Fibroblast of skin of right biceps (primary cell): Measurements from ENCODE around the gene CCND3.
"Not testable (repeated sequence)": the region's sequence is repeated elsewhere in the genome, so short reads cannot be mapped to it uniquely, and the experiment has no call there.

ENCODE experiments used
- DNase-seq: peaks from one replicate; pipeline ENCODE4 v3.0.0-alpha.2; 2013

Gene CCND3

DNA sequence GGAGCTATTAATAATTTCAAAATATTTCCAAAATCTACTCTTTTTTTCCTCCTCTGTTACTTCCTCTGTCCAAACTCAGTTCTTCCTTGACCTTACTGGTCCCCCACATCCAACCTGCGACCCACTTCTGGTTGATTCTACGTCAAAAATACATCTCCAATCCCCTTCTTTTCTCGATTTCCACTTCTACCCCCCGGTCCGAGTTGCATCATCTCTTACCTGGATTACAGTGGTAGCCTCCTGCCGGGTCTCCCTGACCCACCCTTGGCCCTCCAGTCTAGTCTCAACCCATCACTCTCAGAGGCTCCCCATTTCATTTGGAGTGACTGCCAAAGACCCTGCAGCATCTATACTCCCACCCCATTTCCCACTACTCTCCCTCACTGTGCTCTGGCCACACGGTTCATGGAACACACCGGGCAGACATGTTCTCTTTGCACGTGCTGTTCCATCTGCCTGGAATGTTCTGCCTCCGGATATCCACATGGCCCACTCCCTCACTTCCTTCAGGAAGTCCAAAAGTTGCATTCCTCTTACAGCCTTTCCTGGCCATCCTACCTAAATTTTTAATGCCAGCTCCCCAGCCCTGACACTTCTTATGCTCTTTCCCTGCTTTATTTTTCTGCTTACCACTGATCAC lies 6.1 kb upstream of the CCND3 start:
- no peak for DNase-seq

DNA sequence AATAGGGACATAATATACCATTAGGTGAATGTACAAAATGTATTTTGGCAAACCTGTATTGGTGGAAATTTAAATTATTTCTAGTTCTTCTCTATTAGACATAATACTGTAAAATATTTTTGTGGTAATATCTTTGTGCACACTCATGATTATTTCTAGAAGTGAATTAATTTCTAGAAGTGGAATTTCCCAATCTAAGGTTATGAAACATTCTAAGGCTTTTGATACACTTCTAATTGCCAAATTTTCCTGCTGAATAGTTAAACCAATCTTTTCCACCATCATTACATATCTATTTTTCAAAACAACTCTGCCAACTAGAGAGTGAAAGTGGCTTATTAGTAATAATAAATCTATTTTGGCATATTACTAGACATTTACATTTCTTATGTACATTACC lies 1.8 kb upstream of the CCND3 start:
- no peak for DNase-seq

DNA sequence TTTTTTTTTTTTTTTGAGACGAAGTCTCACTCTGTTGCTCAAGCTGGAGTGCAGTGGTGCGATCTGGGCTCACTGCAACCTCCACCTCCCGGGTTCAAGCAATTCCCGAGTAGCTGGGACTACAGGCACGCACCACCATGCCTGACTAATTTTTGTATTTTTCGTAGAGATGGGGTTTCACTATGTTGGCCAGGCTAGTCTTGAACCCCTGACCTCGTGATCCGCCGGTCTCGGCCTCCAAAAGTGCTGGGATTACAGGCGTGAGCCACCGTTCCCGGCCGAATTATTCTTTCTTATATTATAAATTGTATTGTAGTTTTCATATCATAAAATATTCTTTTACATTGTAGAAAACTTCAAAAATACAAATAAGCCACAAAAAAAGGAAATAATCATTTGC lies 1.3 kb upstream of the CCND3 start:
- DNase-seq, result not testable (repeated sequence)

DNA sequence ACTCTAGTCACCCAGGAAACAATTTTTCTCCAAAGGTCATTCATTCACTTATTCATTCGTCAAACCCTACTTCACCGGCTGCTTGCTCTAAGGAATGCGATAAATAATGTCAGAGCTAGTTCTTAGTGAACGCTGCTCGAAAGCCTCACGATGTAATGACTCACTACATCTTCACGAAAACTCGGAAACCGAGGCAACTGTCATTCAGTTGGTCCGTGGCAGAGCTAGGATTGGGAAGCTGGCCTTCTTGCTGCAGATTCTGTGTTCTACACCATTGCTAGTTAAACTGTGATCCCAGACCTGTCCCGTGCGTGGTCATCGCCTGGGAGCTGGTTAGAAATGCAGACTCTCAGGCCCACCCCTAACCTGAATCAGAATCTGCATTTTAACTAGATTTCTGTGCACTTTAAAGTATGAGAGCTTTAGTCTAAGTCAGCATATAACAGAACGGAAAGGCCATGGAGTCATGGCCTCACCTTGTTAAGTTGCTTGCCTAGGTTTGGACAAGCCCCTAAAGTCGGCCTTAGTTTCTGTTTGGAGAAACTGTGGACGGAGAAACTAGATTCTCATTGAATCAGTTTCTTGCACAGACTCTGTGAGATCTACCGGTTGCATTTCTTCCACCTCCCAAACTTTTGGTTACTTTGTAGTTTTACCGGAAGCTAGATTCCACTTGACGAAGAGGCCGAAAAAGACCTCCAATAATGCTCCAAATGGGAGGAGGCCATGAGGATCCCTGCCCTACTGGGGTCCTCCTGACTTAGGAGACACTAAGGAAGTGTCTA lies 651 bp upstream of the CCND3 start:
- DNase-seq, result no peak

DNA sequence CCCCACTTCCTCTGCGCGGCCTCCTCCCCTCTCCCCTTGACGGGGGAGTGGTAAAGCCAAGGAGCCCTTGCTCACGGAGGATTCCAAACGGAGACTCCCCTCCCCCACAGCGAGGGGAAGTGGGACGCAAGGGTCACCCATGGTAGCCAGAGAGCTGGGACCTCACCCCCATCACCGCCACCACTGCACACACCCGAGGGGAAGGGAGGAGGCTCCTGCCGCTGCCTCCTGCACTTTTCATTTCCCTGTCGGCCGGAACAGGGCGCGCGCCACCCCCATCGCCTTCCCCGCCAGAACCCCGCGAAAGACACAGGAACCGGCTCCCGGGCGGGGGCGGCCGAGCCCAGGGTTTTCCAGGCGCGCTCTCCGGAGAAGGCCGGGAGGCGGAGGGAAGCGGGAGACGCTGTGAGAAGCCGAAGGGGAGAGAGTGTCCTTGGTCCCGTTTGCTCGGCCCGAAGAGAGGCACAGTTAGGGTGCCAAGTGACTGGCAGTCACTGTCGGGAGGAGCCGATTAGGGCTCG lies 789 bp downstream of the CCND3 start:
- peak; percentile 40 for DNase-seq

DNA sequence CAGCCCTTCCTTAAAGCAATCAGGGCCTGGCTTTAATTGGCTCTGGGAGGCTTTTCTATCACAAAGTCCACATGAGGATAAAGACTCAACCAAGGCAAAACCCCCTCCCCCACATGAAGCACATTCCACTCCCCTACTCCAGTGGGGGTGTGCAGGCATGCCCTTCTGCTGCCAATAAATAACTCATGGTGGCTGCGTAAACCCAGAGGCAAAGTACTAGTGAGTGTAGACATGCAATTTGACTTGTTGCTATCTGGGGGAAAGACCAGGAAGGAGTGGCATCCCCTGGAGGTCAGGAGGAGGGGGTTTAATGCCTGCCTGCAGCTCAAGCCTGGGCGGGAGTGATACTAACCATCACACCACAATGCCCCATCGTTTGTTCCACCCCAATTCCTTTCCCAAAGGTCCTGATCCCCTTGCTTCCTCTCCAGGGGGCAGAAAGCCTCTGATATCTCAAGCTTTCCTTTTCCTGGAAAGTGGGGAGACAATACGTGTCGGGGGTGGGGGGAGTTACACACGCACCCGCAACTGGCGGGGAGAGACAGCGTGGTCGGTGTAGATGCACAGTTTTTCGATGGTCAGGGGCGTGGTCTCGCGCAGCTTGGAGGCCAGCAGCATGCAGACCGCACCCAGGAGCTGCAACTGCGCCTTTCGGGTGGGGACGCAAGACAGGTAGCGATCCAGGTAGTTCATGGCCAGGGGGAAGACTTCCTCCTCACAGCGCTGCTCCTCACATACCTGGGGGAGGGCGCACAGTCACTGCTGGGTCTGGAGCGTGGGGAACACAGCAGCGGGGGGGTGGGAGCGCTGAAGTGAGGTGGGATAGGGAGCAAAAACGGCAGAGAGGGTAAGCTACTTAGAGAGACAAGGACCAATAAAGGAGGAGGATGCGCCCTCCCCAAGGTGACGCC lies 1.5 kb downstream of the CCND3 start:
- peak; percentile 78 for DNase-seq

DNA sequence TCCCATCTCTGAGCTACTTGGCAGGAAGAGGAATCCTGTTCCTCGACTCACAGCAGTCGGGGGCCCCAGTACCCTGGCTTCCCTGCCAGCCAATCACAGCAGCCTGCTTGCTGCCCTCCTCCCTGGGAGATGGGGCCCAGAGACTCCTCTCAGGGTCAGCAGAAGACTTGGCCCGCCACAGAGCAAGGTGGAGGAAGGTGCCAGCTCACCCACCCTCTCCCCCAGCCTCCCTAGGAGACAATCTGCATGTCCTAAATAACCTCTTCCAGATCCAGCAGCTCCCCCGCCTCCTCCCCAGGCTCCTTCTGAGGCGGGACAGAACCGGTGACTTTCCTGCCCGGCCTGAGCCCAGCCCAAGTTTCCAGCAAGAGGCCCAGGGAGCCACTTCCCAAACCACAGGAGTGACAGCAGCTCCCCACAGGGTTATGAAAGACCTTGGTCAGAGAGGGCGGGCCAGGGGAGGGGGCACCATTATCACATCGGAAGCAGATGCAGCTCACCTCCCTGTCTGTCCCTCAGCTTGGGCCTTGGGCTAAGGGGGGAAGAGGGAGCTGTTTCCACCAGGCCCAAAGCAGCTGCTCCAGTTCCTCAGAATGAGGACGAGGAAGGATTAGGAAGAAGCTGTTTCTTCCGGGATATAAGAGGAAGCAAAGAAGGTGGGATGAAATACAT lies 2.3 kb downstream of the CCND3 start:
- peak; percentile 54 for DNase-seq

DNA sequence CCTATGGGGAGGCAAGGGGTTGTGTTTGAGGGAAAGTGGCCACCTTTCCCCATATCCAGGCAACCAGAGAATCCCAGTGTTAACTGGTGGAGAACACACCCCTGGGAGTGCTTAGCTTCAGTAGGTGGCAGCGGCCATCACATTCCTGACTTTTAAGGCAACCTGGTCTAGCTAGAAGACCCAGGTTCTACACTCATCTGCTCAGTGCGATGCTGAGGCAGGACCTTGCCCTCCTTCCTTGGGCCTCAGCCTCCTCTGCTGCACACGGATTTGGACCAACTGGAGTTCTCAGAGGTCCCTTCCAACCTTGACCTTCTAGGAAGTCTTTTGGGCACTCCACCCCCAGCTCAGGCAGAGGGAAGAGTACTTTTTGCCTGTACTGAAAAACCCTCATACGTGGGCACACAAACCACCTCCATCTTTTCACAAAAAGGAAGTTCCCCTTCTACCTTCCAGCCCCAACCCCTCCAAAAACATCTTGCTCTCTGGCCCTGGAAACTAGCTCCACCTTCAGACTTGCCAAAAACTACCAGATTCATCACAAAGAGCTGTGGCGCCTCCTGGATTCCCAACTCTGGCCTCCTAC lies 2.9 kb downstream of the CCND3 start:
- DNase-seq, result no peak

DNA sequence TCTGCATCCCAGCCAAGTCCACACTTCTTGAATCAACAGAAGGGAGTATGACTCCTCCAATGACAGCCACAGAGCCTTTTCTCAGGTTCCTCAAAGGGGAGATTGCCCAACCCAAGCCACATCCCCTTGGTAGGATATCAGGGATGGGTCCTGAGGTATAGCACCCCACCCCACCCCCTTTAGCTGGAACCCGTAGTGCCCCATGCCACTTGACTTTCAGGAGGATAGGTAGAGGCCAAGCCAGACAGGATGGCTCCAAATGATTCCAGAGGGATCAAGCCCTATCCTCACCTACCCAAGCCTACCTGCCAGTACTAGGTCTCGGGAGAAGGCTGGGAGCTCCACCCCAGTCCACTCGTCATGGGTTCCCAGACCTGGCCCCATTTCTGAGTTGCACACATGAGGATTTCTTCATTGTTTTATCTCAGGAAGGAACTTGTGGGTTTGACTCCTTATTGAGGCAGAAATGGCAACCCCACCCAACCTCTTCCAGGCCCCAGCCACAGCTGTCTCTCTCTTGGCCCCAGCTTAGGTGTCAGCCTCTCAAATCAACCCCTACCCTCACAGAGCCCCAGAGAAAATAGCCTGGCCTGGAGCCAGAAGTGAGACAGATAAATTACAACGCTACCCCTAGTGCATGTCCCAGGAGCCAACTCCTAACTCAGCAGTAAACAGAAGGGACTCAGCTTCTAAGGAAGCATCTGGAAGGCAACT lies 3.6 kb downstream of the CCND3 start:
- no peak for DNase-seq

DNA sequence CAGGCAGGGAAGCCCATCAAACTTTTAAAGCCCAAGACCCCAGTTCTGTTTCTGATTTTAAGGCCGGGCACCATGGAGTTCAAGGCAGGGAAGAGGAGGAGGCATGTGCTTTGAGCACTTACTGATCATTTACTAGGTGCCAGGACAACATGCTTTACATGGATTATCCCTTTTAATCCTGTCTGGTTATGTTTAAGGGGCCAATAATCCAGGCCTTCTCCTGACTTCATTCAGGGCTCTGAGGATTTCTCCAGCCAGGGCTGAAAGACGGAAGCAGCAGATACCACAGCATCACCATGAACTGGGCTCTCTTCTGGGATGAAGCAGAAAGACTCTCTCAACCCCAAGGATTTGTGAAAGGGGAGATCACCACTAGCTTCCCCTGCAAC lies 4.1 kb downstream of the CCND3 start:
- no peak for DNase-seq

DNA sequence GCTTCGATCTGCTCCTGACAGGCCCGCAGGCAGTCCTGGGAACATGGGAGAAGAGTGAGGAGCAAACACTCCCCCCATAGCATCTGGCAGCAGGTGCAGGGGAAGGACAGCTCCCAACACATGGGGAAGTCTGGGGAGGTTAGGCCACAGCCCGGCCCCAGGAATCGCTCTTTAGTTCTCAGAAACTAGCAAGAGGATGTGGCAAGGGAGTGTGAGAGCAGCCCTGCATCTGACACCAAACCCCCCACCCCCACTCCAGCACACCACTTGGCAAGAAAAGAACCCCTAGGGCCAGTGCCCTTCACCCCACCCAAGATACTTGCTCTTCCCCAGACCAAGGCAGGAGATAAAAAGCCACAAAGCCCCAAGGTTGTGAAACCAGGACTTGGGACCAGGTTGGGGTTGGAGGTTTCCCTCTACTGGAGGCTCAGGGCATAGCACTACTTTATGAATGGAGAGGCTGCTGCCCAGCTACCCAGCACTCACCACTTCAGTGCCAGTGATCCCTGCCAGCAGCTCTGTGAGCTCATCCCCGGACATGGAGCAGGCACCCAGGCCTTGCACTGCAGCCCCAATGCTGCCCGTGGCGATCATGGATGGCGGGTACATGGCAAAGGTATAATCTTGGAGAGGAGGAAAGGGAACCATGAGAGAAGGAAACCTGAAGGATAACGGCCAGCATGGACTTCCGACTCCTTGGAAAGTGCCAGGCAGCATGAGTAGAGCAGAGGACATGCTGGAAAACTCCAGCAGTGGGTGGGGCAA lies 5.4 kb downstream of the CCND3 start:
- peak; percentile 80 for DNase-seq

DNA sequence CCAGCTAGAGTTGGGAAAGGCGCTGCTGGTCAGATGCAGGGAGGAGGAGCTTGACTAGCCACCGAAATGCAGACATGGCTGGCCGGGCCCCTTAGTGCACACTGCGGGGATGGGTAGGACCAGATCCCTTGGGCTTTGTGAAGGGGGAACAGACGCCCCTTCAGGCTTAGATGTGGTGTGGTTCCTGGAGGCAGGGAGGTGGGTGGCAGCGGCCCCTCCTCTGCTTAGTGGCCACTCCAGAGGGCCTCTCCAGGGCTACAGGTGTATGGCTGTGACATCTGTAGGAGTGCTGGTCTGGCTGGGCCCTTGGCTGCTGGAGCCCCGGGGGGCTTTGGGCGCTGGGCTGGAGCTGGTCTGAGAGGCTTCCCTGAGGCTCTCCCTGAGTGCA lies 5.9 kb downstream of the CCND3 start:
- DNase-seq, result no peak

DNA sequence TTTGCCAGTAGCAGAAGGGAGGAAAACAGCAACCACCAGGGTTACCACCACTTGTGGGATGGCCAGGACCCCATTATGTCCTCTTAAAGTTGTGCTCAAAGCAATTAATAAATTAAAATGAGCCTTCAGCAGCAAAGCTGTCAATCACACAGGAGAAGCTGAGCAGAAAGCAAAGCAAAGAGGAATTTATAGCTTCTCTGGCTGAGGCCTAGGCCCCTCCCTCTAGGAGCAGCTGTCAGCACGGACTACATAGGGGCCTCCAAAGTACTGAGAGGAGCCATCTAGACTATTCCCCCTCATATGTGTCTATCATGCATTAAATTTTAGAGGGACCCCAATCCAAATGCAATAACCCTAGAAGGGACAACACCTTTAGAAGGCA lies 6.4 kb downstream of the CCND3 start:
- no peak for DNase-seq

DNA sequence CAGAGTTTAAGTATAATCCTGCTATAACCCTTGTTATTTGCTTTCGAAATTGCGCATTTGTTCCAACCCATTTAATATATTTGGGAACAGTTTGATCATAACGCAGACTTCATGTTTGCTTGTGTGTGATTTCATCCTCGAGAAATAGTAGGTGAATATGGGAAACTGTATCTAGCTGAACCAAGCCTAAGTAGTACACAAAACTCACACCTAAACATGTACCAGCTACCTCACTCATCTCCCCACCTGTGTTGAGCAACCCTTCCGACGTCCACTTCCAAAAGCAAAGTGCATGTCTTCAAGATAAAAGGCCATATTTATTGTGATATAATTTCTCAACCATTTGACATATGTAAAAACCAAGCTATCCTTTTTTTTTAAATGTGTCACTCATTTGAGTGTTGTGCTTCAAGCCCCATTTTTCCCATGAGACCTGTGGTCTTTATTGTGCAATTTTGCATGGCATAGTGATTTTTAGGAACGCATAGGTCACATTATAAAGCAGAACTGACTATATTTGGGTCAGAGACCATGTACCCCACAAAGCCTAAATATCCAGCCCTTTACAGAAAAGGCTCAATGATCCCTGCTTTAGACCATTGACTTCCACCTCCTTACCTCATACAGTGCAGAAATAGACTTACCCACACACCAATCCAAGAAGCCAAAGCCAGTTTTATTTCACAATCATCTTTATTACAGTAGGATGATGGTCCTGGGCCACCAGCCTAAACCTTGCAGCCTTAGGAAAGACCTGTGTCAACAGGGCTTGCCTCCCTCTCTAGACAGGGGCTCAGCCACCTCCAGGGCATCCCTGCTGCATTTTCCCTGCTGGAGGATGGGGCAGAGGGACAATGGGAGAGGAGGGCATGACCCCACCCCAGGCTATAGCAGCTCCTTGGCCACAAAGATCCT lies 7.1 kb downstream of the CCND3 start:
- no peak for DNase-seq

DNA sequence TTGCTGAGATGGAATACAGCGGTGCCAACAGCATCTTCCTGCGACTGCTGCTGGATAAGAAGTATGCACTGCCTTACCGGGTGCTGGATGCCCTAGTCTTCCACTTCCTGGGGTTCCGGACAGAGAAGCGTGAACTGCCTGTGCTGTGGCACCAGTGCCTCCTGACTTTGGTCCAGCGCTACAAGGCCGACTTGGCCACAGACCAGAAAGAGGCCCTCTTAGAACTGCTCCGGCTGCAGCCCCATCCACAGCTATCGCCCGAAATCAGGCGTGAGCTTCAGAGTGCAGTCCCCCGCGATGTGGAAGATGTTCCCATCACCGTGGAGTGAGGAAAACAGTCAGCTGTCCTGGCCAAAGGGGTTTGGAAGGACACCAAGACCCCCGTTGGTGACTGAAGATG lies 9.2 kb downstream of the CCND3 start:
- DNase-seq, result no peak

DNA sequence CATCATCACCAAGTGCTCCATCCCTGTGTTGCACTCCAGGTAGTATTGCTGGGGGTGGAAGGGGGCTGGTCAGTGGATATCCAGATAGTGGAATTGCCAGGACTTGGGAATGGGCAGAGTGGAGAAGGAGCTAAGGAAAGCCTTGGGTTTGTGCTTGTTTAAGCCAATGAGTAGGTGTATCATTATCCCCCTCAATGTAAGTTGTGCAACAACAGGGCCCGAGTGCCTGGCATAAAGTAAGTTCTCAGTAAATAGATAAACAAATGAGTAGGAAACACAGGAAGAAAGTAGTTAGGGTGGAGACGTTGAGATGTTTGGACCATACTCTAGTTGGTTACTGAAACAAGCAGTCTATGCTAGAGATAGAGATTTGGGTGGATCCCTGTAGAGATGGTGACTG lies 9.8 kb downstream of the CCND3 start:
- no peak for DNase-seq

DNA sequence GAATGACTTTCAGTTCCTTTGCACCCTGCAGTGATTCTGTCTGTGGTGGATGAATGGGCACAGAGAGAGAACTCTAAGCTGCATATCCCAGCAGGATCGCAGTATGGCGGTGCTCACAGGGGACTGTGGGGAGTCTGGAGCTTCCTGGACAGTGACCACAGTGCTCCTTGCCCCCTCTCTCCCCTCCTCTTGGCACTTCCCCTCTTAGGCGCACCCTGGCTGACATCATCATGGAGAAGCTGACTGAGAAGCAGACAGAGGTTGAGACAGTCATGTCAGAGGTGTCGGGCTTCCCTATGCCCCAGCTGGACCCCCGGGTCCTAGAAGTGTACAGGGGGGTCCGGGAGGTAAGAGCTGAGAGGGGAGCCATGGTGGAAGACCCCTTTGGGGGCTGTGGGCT lies 11.7 kb downstream of the CCND3 start:
- no peak for DNase-seq

DNA sequence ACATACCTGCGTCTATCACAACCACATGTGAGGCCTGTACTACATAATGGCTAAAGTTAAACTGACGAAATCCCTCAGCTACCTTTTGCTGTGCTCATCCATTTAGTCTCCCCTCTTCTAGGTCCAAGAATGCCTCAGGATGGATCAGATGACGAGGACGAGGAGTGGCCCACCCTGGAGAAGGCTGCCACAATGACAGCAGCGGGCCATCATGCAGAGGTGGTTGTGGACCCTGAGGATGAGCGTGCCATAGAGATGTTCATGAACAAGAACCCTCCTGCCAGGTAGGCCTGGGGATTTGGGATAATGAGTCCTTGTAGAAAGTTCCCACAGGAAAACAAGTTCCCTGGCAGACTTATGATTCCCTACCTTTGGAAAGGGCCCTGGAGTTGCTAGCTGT lies 14.4 kb downstream of the CCND3 start:
- DNase-seq, result no peak

DNA sequence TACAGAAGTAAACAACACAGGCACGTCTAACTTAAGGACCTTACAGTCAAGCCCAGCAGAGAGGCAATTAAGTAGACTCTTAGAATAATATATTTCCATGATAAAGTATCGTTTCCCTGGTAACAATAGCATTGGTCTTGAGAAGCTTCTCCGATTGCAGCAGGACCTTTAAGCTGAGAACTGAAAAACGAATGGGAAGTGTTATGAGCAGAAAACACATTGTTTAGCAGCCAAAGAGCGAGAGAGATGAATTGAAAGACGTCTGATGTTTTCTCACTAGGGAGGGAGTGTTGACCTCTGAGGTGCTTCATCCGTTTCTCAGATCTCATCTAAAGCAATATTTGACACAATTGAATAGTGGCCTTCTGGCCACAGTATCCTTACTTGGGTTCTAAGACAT lies 19.5 kb downstream of the CCND3 start:
- no peak for DNase-seq

DNA sequence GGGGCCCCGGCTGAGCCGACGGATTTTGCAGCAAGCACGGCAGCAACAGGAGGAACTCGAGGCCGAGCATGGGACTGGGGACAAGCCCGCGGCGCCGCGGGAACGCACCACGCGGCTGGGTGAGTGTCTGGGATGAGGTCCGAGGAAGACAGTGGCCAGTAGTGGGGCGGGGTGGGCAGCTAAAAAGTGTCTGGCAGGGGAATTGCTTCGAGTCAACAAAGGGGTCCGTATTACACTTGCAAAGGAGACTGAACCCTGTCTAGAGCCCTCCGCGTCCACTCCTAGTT lies 20.0 kb downstream of the CCND3 start:
- DNase-seq, result no peak
